Gastrocnemius medialis (tissue), 4 donors: ENCODE data around the gene LRRC49.

Experiments used
- POLR2A ChIP-seq, 2 donors: fragments of 450-650 bp; IDR thresholded peaks; one replicate each; pipeline ENCODE4 v1.6.1; 2017; ENCODE audit warnings: antibody characterized with exemption in 2 of 2, mild to moderate bottlenecking in 2 of 2, moderate library complexity in 2 of 2
- TF ChIP-seq, protein P1 (sequence below), 5 experiments: fragments of 450-650 bp in 3 of 5; fragments of 200-600 bp in 2 of 5; sonication (generic) in 2 of 5; IDR thresholded peaks in 4 of 5; conservative IDR thresholded peaks in 1 of 5; 1 replicate in 4 of 5; 2 replicates in 1 of 5; pipeline ENCODE4 v1.5.1; 2016 to 2019; ENCODE audit warnings: antibody characterized with exemption in 5 of 5, mild to moderate bottlenecking in 3 of 5, moderate library complexity in 3 of 5

DNA sequence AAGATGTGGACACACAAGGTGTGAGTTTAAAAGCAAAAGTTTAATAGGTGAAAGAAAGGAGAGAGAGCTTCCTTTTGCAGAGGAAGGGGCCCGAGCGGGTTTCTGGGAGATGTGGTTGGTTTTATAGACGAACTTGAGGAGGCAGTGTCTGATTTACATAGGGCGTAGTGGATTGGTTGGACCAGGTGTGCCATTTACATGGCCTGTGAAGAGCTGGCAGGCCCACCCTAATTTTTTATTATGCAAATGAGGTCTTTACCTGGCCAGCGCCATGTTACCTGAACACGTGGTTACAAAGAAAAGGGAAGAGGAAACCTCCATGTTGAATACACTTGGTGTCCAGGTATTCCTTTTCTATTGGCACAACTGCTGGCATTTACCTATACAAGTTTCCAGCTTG is 179.8 kb downstream of the LRRC49 start:
- TF ChIP-seq, protein P1, sequence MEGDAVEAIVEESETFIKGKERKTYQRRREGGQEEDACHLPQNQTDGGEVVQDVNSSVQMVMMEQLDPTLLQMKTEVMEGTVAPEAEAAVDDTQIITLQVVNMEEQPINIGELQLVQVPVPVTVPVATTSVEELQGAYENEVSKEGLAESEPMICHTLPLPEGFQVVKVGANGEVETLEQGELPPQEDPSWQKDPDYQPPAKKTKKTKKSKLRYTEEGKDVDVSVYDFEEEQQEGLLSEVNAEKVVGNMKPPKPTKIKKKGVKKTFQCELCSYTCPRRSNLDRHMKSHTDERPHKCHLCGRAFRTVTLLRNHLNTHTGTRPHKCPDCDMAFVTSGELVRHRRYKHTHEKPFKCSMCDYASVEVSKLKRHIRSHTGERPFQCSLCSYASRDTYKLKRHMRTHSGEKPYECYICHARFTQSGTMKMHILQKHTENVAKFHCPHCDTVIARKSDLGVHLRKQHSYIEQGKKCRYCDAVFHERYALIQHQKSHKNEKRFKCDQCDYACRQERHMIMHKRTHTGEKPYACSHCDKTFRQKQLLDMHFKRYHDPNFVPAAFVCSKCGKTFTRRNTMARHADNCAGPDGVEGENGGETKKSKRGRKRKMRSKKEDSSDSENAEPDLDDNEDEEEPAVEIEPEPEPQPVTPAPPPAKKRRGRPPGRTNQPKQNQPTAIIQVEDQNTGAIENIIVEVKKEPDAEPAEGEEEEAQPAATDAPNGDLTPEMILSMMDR (IDR thresholded peaks at IDR 0.05 in 4 of 5, conservative IDR thresholded peaks at IDR 0.05 in 1 of 5) = no peak
- no peak for TF ChIP-seq POLR2A (IDR thresholded peaks at IDR 0.05)
